ENCODE results near the gene POLRMT. TPM values are rescaled to one million over a fixed set of nuclear protein-coding genes. Genes with fewer than 3 reads are reported as not detected.
"Not testable (repeated sequence)": the region's sequence is repeated elsewhere in the genome, so short reads cannot be mapped to it uniquely, and the experiment has no call there.

The POLRMT gene
- total and polyA plus RNA-seq, 2 donors (not counting 1 experiment from before 2014, with no cell fraction given): 7.3 to 21.5 TPM

GRCh38 chr19:670609-671075 is 37.3 kb upstream of the POLRMT start:
- Histone ChIP-seq H3K4me1 (ENCODE audit: control insufficient read depth, extremely low read depth, insufficient read depth, low read length) (peaks cover 2% of the 10 kb centered on the region), H2AFZ (ENCODE audit: low read length) (no peak overlapping the region), H3K27me3 (ENCODE audit: control insufficient read depth, insufficient read depth, low read length) (no peaks in the 10 kb centered on the region), H3K27ac (ENCODE audit: insufficient read depth, low read length) (no peak overlapping the region), H3K9ac (ENCODE audit: insufficient read depth, low read length) (no peak overlapping the region), H3K79me2 (ENCODE audit: control insufficient read depth, insufficient read depth, low read length) (no peaks in the 10 kb centered on the region), H3K4me2 (ENCODE audit: extremely low read depth, insufficient read depth, low read length) (no peak overlapping the region), H3K9me3 (ENCODE audit: control insufficient read depth, insufficient read depth, low read depth, low read length) (no peaks in the 10 kb centered on the region), H3K4me3 (replicated peaks in 1 of 4; ENCODE audit: control extremely low read depth in 1 of 4, insufficient read depth in 1 of 4, low read depth in 3 of 4, low read length in 4 of 4) (no peak overlapping the region), H3K36me3 (ENCODE audit: control insufficient read depth, insufficient read depth, low read length) (no peaks in the 10 kb centered on the region), H4K20me1 (ENCODE audit: control insufficient read depth, extremely low read depth, insufficient read depth, low read length) (no peaks in the 10 kb centered on the region)
- DNase-seq (ENCODE audit: low read depth in 2 of 2): no peak
- TF ChIP-seq EZH2 (IDR thresholded peaks at IDR 0.05; ENCODE audit: low read length, missing control alignments) (no peak), CTCF (conservative IDR thresholded peaks at IDR 0.05 in 1 of 2, IDR thresholded peaks at IDR 0.05 in 1 of 2; ENCODE audit: low read depth in 1 of 2, low read length in 2 of 2) (peak in 1 of 2 donors; percentile 13)

GRCh38 chr19:668675-669434 is 35.5 kb upstream of the POLRMT start:
- H3K9ac ChIP-seq (ENCODE audit: insufficient read depth, low read length); H3K4me3 ChIP-seq (replicated peaks in 1 of 4; ENCODE audit: control extremely low read depth in 1 of 4, insufficient read depth in 1 of 4, low read depth in 3 of 4, low read length in 4 of 4); H3K4me2 ChIP-seq (ENCODE audit: extremely low read depth, insufficient read depth, low read length); H3K79me2 ChIP-seq (ENCODE audit: control insufficient read depth, insufficient read depth, low read length); H4K20me1 ChIP-seq (ENCODE audit: control insufficient read depth, extremely low read depth, insufficient read depth, low read length); H2AFZ ChIP-seq (ENCODE audit: low read length); H3K27me3 ChIP-seq (ENCODE audit: control insufficient read depth, insufficient read depth, low read length); H3K36me3 ChIP-seq (ENCODE audit: control insufficient read depth, insufficient read depth, low read length); H3K4me1 ChIP-seq (ENCODE audit: control insufficient read depth, extremely low read depth, insufficient read depth, low read length); H3K27ac ChIP-seq (ENCODE audit: insufficient read depth, low read length); H3K9me3 ChIP-seq (ENCODE audit: control insufficient read depth, insufficient read depth, low read depth, low read length): not testable (repeated sequence)
- DNase-seq (ENCODE audit: low read depth in 2 of 2): peak in 1 of 2 donors; percentile 63

GRCh38 chr19:666985-667573 is 33.7 kb upstream of the POLRMT start:
- H3K4me2 ChIP-seq (ENCODE audit: extremely low read depth, insufficient read depth, low read length); H3K36me3 ChIP-seq (ENCODE audit: control insufficient read depth, insufficient read depth, low read length); H3K9me3 ChIP-seq (ENCODE audit: control insufficient read depth, insufficient read depth, low read depth, low read length); H3K79me2 ChIP-seq (ENCODE audit: control insufficient read depth, insufficient read depth, low read length); H3K27me3 ChIP-seq (ENCODE audit: control insufficient read depth, insufficient read depth, low read length); H4K20me1 ChIP-seq (ENCODE audit: control insufficient read depth, extremely low read depth, insufficient read depth, low read length); H3K27ac ChIP-seq (ENCODE audit: insufficient read depth, low read length); H3K4me3 ChIP-seq (replicated peaks in 1 of 4; ENCODE audit: control extremely low read depth in 1 of 4, insufficient read depth in 1 of 4, low read depth in 3 of 4, low read length in 4 of 4); H3K4me1 ChIP-seq (ENCODE audit: control insufficient read depth, extremely low read depth, insufficient read depth, low read length); H3K9ac ChIP-seq (ENCODE audit: insufficient read depth, low read length); DNase-seq (ENCODE audit: low read depth in 2 of 2); H2AFZ ChIP-seq (ENCODE audit: low read length): not testable (repeated sequence)

GRCh38 chr19:664913-665443 is 31.6 kb upstream of the POLRMT start:
- Histone ChIP-seq H2AFZ (ENCODE audit: low read length) (peak overlapping the region; percentile 89), H3K27me3 (ENCODE audit: control insufficient read depth, insufficient read depth, low read length) (no peaks in the 10 kb centered on the region), H3K9me3 (ENCODE audit: control insufficient read depth, insufficient read depth, low read depth, low read length) (no peaks in the 10 kb centered on the region), H3K9ac (ENCODE audit: insufficient read depth, low read length) (no peak overlapping the region), H3K4me2 (ENCODE audit: extremely low read depth, insufficient read depth, low read length) (peak overlapping the region; percentile 83), H3K27ac (ENCODE audit: insufficient read depth, low read length) (no peak overlapping the region), H3K79me2 (ENCODE audit: control insufficient read depth, insufficient read depth, low read length) (peaks cover 29% of the 10 kb centered on the region), H3K36me3 (ENCODE audit: control insufficient read depth, insufficient read depth, low read length) (no peaks in the 10 kb centered on the region), H3K4me3 (replicated peaks in 1 of 4; ENCODE audit: control extremely low read depth in 1 of 4, insufficient read depth in 1 of 4, low read depth in 3 of 4, low read length in 4 of 4) (peak overlapping the region in 1 of 4 experiments; percentile 28), H3K4me1 (ENCODE audit: control insufficient read depth, extremely low read depth, insufficient read depth, low read length) (no peaks in the 10 kb centered on the region), H4K20me1 (ENCODE audit: control insufficient read depth, extremely low read depth, insufficient read depth, low read length) (no peaks in the 10 kb centered on the region)
- TF ChIP-seq CTCF (conservative IDR thresholded peaks at IDR 0.05 in 1 of 2, IDR thresholded peaks at IDR 0.05 in 1 of 2; ENCODE audit: low read depth in 1 of 2, low read length in 2 of 2) (peak; percentile 79 to 87), EZH2 (IDR thresholded peaks at IDR 0.05; ENCODE audit: low read length, missing control alignments) (no peak)
- DNase-seq (ENCODE audit: low read depth in 2 of 2): peak; percentile 67 to 71
